Measurements from ENCODE around the gene APBB3. TPM values are rescaled to one million over a fixed set of nuclear protein-coding genes. Genes with fewer than 3 reads are reported as not detected.

Gene APBB3
- total RNA-seq, 1 donor = 16.1 TPM

DNA sequence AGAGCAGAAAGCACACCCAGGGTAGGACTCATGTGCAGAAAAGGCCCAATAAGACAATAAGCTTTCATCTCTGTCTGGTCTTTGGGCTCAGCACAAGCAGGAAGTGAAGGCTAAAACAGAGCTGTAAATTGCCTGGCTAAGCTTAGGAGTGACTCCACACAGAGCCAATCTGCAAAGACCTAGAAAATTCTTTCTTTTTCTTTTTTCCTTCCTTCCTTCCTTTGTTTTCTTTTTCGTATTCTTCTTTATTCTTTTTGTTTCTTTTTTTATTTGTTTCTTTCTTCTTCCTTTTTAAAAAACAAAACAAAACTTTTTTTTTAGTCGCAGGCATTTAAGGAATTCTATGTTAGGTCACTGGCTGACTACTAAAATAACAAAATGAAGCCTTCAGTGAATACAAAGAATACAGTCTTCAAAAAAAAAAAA lies 12.4 kb upstream of the APBB3 start:
- no peak overlapping the region for H3K4me3 ChIP-seq (ENCODE audit: low read depth, low read length)
- peak; percentile 31 for DNase-seq (ENCODE audit: low read depth)
- TF ChIP-seq, protein P1, sequence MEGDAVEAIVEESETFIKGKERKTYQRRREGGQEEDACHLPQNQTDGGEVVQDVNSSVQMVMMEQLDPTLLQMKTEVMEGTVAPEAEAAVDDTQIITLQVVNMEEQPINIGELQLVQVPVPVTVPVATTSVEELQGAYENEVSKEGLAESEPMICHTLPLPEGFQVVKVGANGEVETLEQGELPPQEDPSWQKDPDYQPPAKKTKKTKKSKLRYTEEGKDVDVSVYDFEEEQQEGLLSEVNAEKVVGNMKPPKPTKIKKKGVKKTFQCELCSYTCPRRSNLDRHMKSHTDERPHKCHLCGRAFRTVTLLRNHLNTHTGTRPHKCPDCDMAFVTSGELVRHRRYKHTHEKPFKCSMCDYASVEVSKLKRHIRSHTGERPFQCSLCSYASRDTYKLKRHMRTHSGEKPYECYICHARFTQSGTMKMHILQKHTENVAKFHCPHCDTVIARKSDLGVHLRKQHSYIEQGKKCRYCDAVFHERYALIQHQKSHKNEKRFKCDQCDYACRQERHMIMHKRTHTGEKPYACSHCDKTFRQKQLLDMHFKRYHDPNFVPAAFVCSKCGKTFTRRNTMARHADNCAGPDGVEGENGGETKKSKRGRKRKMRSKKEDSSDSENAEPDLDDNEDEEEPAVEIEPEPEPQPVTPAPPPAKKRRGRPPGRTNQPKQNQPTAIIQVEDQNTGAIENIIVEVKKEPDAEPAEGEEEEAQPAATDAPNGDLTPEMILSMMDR (IDR thresholded peaks at IDR 0.05; ENCODE audit: insufficient read depth, low read length) = no peak

DNA sequence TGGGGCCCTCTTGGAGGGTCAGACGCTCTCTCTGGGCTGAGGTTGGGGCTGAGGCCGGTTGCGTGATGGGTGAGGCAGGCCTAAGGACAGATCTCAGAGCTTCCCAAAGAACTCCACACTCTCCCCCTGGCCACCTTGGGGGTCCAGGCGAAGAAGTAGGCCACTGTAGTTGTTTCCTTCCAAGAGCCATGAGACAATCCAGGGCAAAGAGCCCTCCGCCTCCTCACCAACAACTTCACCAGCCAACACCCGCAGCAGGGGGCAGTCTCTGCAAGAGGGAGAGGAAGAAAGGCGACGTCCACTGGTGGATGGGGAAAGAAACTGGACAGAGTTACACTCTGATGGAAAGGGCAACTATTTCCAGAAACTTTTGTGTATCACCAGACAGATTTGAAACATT lies 10.9 kb upstream of the APBB3 start:
- H3K4me3 ChIP-seq (ENCODE audit: low read depth, low read length) = no peak overlapping the region
- TF ChIP-seq, protein P1 (IDR thresholded peaks at IDR 0.05; ENCODE audit: insufficient read depth, low read length) = peak; percentile 62

DNA sequence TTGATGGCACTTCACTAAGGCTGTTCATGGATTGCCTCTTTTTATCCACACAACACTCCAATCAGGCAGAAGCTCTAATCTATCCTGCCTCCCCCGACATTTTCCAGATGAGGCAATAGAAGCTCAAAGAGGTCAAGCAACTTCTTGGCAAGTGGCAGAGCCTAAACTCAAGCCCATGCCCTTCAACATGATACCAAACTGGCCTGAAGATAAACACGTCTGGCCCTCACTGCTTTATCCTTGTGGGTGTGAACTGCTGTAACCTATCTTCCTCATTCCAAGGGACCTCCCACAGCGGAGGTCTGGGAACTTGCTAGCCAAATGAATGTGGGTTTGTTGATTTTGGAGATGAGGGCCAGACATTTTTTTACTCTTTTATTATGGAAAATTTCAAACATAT lies 9.8 kb upstream of the APBB3 start:
- TF ChIP-seq, protein P1 (IDR thresholded peaks at IDR 0.05; ENCODE audit: insufficient read depth, low read length) = no peak
- peak; percentile 82 for DNase-seq (ENCODE audit: low read depth)
- no peak overlapping the region for H3K4me3 ChIP-seq (ENCODE audit: low read depth, low read length)

More for the DNA sequence above, 10.9 kb upstream of the APBB3 start:
- DNase-seq (ENCODE audit: low read depth) = peak; percentile 70

DNA sequence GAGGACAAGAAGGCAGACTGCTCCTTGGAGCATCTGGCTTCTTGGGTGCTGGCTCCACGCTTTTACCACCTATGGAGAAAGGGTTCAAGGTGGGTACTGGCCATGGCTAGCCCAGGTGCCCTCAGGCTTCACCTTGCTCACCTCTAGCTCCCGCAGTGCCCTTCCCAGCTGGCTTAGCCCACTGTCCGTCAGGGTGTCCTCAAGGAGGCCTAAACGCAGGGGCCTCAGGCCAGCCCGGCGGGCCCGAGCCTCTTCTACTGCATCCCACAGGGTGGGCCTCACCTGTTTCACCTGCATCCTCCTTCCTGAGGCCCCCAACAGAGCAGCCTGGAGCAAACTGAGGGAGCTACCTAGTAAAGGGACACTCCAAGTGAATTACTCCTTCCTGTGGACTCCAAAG lies 9.3 kb upstream of the APBB3 start:
- H3K4me3 ChIP-seq (ENCODE audit: low read depth, low read length) = no peak overlapping the region
- TF ChIP-seq, protein P1 (IDR thresholded peaks at IDR 0.05; ENCODE audit: insufficient read depth, low read length) = no peak
- DNase-seq (ENCODE audit: low read depth) = no peak

DNA sequence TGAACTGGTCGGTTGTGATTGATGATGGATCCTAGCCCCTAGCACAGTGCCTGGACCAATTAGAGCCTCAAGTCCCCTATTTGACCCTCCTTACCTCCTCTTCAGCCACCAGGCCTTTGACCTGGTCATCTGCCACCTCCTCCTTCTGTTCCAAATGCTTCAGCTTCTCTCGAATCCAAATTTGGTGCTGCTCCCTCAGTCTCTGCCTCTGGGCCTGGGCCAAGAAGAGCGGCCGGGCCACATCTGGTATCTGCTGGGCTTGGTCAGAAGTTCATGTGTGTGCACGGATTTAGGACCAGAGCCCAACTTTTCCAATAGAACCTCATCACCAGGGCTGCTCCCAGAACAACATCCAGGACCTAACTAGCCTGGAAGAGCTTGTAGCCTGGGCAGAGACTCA lies 6.7 kb upstream of the APBB3 start:
- TF ChIP-seq, protein P1 (IDR thresholded peaks at IDR 0.05; ENCODE audit: insufficient read depth, low read length) = no peak

DNA sequence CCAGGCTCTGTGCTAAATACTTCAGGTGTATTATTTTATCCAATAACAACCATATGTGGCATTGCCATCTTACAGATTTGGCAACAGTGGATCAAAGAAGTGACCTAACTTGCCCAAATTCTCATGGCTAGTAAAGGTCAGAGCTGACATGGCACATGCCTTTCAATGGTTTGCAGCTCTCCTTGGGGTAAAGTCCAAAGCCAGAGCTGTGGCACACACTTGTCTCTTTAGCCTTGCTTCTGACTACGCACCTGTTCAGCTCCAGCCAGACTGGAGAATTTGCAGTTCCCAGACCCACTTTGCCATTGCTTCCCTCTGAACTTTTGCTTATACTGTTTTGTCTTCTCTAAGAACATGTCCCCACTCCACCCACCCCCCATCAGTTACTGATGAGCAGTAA lies 6.1 kb upstream of the APBB3 start:
- DNase-seq (ENCODE audit: low read depth) = no peak
- TF ChIP-seq, protein P1 (IDR thresholded peaks at IDR 0.05; ENCODE audit: insufficient read depth, low read length) = no peak
- H3K4me3 ChIP-seq (ENCODE audit: low read depth, low read length) = no peak overlapping the region

More for the DNA sequence above, 6.7 kb upstream of the APBB3 start:
- no peak overlapping the region for H3K4me3 ChIP-seq (ENCODE audit: low read depth, low read length)
- DNase-seq (ENCODE audit: low read depth) = no peak

DNA sequence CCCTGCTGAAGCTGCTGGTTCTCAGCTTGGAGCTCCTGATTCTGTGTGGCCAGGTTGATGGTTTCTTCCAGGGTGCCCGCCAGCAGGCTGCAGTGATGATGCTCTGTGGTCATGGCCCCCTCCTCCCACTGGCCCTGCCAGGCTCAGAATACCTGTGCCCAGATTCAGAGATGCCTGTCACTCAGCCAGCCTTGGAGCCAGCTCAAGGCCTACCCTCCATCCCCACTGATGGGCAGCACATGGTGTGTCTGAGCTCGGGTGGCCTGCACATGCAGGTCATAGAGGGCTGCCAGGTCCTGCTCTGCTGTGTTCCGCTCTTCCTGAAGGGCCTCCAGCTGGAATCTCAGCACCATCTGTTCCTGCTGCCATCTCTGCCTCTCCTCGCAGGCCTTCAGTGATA lies 5.7 kb upstream of the APBB3 start:
- TF ChIP-seq, protein P1 (IDR thresholded peaks at IDR 0.05; ENCODE audit: insufficient read depth, low read length) = no peak
- no peak overlapping the region for H3K4me3 ChIP-seq (ENCODE audit: low read depth, low read length)
- no peak for DNase-seq (ENCODE audit: low read depth)
